ENCODE data around the gene MYO15B.

Gene MYO15B

DNA sequence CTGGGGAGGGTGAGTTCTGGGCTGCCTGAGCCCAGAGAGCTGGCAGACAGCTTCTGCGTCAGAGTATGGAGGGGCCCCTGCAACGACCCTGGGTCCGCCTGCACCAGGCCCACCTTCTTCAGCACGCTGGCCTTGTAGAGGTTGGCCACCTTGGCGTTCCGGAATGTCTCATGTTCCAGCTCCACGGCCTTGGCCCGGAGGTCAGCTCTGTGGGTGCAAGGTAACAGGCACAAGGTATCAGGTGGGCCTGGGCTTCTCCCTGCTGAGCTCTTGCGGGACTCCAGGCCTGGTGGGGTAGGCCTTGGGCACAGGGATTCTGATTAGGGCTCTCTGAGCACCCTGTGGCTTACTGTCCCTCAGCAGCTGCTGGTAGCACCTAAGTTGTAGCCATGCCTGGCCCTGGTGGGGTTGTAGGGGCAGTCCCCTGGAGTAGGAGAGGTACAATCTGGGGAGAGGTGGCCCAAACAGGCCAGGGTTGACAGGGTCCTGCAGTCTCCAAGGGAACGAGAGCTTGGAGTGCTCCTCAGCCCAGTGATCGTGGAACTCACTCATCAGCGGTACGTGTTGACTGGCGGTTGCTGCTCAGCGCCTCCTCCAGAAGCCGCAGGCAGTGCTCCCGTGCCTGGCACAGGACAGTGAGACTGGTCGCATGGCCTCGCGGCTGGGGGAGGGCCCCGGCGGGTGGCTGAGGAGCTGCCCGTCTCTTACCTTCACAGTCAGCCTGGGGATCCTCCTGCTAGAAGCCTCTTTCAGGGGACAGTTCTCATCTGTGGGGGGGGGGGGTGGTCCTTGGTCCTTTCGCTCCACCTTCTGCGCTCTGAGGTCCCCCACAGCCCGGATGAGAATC is 42.7 kb downstream of the MYO15B start:
- H3K9ac ChIP-seq (ENCODE audit: low read depth, low read length): no peak overlapping the region
- TF ChIP-seq, protein P1, sequence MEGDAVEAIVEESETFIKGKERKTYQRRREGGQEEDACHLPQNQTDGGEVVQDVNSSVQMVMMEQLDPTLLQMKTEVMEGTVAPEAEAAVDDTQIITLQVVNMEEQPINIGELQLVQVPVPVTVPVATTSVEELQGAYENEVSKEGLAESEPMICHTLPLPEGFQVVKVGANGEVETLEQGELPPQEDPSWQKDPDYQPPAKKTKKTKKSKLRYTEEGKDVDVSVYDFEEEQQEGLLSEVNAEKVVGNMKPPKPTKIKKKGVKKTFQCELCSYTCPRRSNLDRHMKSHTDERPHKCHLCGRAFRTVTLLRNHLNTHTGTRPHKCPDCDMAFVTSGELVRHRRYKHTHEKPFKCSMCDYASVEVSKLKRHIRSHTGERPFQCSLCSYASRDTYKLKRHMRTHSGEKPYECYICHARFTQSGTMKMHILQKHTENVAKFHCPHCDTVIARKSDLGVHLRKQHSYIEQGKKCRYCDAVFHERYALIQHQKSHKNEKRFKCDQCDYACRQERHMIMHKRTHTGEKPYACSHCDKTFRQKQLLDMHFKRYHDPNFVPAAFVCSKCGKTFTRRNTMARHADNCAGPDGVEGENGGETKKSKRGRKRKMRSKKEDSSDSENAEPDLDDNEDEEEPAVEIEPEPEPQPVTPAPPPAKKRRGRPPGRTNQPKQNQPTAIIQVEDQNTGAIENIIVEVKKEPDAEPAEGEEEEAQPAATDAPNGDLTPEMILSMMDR (IDR thresholded peaks at IDR 0.05; ENCODE audit: borderline replicate concordance, extremely low read depth, low read length, poor library complexity, severe bottlenecking): no peak
- TF ChIP-seq EZH2 (IDR thresholded peaks at IDR 0.05; ENCODE audit: borderline replicate concordance, low read depth, low read length, severe bottlenecking): no peak
- no peak overlapping the region for H3K4me2 ChIP-seq (ENCODE audit: insufficient read depth, low read length)
- no peak for ATAC-seq (ENCODE audit: insufficient read depth, low read depth)
- H3K79me2 ChIP-seq (ENCODE audit: insufficient read depth, low read length): no peaks in the 10 kb centered on the region
- H3K27ac ChIP-seq (ENCODE audit: low read length): no peak overlapping the region
- H3K4me1 ChIP-seq (ENCODE audit: insufficient read depth, low read length): peaks cover 12% of the 10 kb centered on the region
- H2AFZ ChIP-seq (ENCODE audit: low read depth, low read length): no peak overlapping the region
- H3K36me3 ChIP-seq (ENCODE audit: insufficient read depth, low read length): peaks cover 26% of the 10 kb centered on the region
- H3K27me3 ChIP-seq (ENCODE audit: insufficient read depth, low read length, poor library complexity): no peaks in the 10 kb centered on the region
- H3K9me3 ChIP-seq (ENCODE audit: insufficient read depth, low read length, severe bottlenecking): no peaks in the 10 kb centered on the region
- no peak for DNase-seq
- peaks cover 23% of the 10 kb centered on the region for H4K20me1 ChIP-seq (ENCODE audit: insufficient read depth, low read length)
- no peak overlapping the region for H3K4me3 ChIP-seq (ENCODE audit: low read depth in 1 of 2, low read length in 2 of 2)

DNA sequence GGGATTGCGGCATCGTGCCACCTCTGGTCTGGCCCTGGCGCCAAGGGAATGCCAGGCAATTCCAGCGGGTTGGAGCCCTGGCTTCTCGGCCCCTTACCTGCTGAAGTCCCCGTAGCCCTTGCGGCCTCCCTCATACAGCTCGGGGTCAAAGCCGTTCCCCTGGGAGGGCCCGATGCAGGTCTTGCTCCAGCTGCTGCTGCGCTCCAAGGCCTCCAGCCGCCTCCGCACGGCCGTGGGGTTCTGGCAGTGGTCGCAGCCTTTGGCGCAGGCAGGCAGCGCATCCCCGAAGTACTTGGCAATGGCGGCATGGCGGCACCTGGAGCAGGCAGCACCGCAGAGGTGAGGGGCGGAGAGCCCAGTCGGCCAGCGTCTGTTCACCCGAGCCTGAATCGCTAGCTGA is 43.8 kb downstream of the MYO15B start:
- H3K27me3 ChIP-seq (ENCODE audit: insufficient read depth, low read length, poor library complexity): no peaks in the 10 kb centered on the region
- no peaks in the 10 kb centered on the region for H3K79me2 ChIP-seq (ENCODE audit: insufficient read depth, low read length)
- TF ChIP-seq, protein P1 (IDR thresholded peaks at IDR 0.05; ENCODE audit: borderline replicate concordance, extremely low read depth, low read length, poor library complexity, severe bottlenecking): no peak
- no peak for DNase-seq
- no peak overlapping the region for H3K4me3 ChIP-seq (ENCODE audit: low read depth in 1 of 2, low read length in 2 of 2)
- H3K36me3 ChIP-seq (ENCODE audit: insufficient read depth, low read length): peaks cover 26% of the 10 kb centered on the region
- no peak overlapping the region for H3K27ac ChIP-seq (ENCODE audit: low read length)
- peaks cover 25% of the 10 kb centered on the region for H4K20me1 ChIP-seq (ENCODE audit: insufficient read depth, low read length)
- no peak overlapping the region for H3K9ac ChIP-seq (ENCODE audit: low read depth, low read length)
- no peak overlapping the region for H2AFZ ChIP-seq (ENCODE audit: low read depth, low read length)
- no peak for ATAC-seq (ENCODE audit: insufficient read depth, low read depth)
- H3K4me1 ChIP-seq (ENCODE audit: insufficient read depth, low read length): peaks cover 12% of the 10 kb centered on the region
- no peaks in the 10 kb centered on the region for H3K9me3 ChIP-seq (ENCODE audit: insufficient read depth, low read length, severe bottlenecking)
- no peak overlapping the region for H3K4me2 ChIP-seq (ENCODE audit: insufficient read depth, low read length)

- DNase-seq: no peak
- H3K27ac ChIP-seq (ENCODE audit: low read length): no peak overlapping the region
- ATAC-seq (ENCODE audit: insufficient read depth, low read depth): no peak
These were observed 44.8 kb downstream of the MYO15B start for GRCh38 chr17:75632428-75632827.

More at GRCh38 chr17:75632428-75632827, 44.8 kb downstream of the MYO15B start:
- Histone ChIP-seq H3K9ac (ENCODE audit: low read depth, low read length) (no peak overlapping the region), H3K4me3 (ENCODE audit: low read depth in 1 of 2, low read length in 2 of 2) (no peak overlapping the region), H2AFZ (ENCODE audit: low read depth, low read length) (no peak overlapping the region), H3K4me2 (ENCODE audit: insufficient read depth, low read length) (no peak overlapping the region), H3K4me1 (ENCODE audit: insufficient read depth, low read length) (peaks cover 12% of the 10 kb centered on the region), H4K20me1 (ENCODE audit: insufficient read depth, low read length) (peaks cover 25% of the 10 kb centered on the region), H3K36me3 (ENCODE audit: insufficient read depth, low read length) (peaks cover 22% of the 10 kb centered on the region), H3K79me2 (ENCODE audit: insufficient read depth, low read length) (no peaks in the 10 kb centered on the region), H3K27me3 (ENCODE audit: insufficient read depth, low read length, poor library complexity) (no peaks in the 10 kb centered on the region), H3K9me3 (ENCODE audit: insufficient read depth, low read length, severe bottlenecking) (no peaks in the 10 kb centered on the region)
- no peak for TF ChIP-seq EZH2 (IDR thresholded peaks at IDR 0.05; ENCODE audit: borderline replicate concordance, low read depth, low read length, severe bottlenecking)
- TF ChIP-seq, protein P1 (IDR thresholded peaks at IDR 0.05; ENCODE audit: borderline replicate concordance, extremely low read depth, low read length, poor library complexity, severe bottlenecking): no peak
